Measurements from ENCODE around the gene PI4KA. TPM values are rescaled to one million over a fixed set of nuclear protein-coding genes. Genes with fewer than 3 reads are reported as not detected.

The PI4KA gene
- total RNA-seq, 2 experiments from 2014 or later = 103 to 113 TPM

DNA sequence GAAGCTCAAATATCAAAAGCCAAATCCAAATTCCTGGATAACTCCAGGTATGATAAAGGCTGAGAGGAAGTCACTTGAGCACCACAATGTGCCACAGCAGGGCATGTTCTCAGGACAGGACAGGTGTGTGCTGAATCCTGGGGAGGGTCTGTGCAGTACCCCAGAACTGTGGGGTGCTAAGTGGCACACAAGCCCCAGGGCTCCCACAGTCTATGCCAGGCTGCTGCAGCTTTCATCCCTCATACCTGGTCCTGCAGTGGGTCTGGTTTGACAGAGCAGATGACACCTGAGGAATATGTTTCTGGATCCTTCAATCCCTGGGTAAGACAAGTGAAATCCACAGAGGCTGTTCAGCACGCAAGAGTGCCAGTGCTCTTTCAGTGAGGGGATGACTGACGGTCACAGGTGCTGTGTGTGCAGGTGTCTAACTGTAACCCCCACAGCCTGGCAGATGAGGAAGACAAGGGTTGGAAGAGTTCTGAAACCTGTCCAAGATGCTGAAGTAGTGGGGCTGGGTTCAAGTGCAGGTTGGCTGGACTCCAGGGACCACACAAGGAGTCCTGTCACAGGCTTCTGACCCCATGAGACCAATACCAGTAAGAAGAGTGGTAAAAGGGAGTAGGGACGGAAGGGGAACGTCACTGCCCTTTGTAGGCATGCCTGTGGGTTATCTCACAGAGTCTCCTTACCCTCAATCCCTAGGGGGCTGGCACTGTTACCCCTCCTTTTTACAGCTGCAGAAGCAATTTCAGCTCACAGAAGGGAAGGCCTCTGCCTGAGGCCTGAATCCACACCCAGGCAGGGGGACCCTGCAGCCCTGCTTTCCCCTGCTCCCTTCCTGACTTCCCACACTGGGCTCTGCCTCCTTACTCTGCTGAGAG lies 70.6 kb downstream of the PI4KA start:
- ChIA-PET POLR2A (no interaction called here), CTCF (no interaction called here)
- Mint-ChIP-seq H3K27me3 (no peaks in the 10 kb centered on the region), H3K9me3 (no peaks in the 10 kb centered on the region), H3K4me3 (no peak overlapping the region), H3K36me3 (ENCODE audit: low read depth) (peaks cover 21% of the 10 kb centered on the region), H3K4me1 (no peaks in the 10 kb centered on the region), H3K27ac (no peak overlapping the region)
- no peak for DNase-seq

GRCh38 chr22:20787223-20787622 lies 71.4 kb downstream of the PI4KA start:
- POLR2A ChIA-PET = no interaction called here
- CTCF ChIA-PET = interaction anchor here (1.6 kb wide), 1 partner anchor 11 kb away, joined by 4 read pairs; no protein-coding TSS in a partner anchor
- Mint-ChIP-seq H3K4me1 (no peaks in the 10 kb centered on the region), H3K27ac (no peak overlapping the region), H3K27me3 (no peaks in the 10 kb centered on the region), H3K4me3 (no peak overlapping the region), H3K36me3 (ENCODE audit: low read depth) (peaks cover 14% of the 10 kb centered on the region), H3K9me3 (no peaks in the 10 kb centered on the region)
- no peak for DNase-seq

DNA sequence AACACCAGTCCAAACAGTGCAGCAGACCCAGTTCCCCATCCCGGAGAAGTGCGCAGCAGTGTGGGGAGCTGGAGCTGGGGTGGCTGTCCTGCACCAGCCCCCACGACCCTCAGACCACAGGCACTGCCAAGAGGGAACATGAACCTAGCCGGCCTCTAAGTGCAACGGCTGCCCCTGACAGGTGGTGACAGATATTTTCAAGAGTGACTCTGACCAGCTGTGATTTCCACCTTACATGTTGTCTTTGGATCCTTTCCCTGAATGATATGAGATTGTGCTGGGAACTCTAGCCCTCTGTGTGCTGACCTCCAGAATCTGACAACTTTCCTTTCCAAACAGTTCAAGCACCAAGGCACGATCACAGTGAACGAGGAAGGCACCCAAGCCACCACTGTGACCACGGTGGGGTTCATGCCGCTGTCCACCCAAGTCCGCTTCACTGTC lies 72.1 kb downstream of the PI4KA start:
- POLR2A ChIA-PET = no interaction called here
- Mint-ChIP-seq H3K27ac (no peak overlapping the region), H3K36me3 (ENCODE audit: low read depth) (peaks cover 12% of the 10 kb centered on the region), H3K4me3 (no peak overlapping the region), H3K9me3 (no peaks in the 10 kb centered on the region), H3K4me1 (peaks cover 2% of the 10 kb centered on the region), H3K27me3 (no peaks in the 10 kb centered on the region)
- CTCF ChIA-PET = interaction anchor here (1.6 kb wide), 1 partner anchor 11 kb away, joined by 4 read pairs; no protein-coding TSS in a partner anchor
- no peak for DNase-seq

- H3K4me1 Mint-ChIP-seq = peaks cover 4% of the 10 kb centered on the region
- CTCF ChIA-PET = interaction anchor here (1.6 kb wide), 1 partner anchor 12 kb away, joined by 4 read pairs; no protein-coding TSS in a partner anchor
- DNase-seq = no peak
- H3K27ac Mint-ChIP-seq = no peak overlapping the region
- H3K36me3 Mint-ChIP-seq (ENCODE audit: low read depth) = peaks cover 7% of the 10 kb centered on the region
- no peaks in the 10 kb centered on the region for H3K9me3 Mint-ChIP-seq
- no peak overlapping the region for H3K4me3 Mint-ChIP-seq
- H3K27me3 Mint-ChIP-seq = no peaks in the 10 kb centered on the region
- POLR2A ChIA-PET = no interaction called here
Measured at GRCh38 chr22:20786048-20786447, 72.6 kb downstream of the PI4KA start.

GRCh38 chr22:20785415-20785814 lies 73.2 kb downstream of the PI4KA start:
- H3K27me3 Mint-ChIP-seq = no peaks in the 10 kb centered on the region
- no peaks in the 10 kb centered on the region for H3K9me3 Mint-ChIP-seq
- no peak for DNase-seq
- peaks cover 4% of the 10 kb centered on the region for H3K4me1 Mint-ChIP-seq
- H3K4me3 Mint-ChIP-seq = no peak overlapping the region
- POLR2A ChIA-PET = no interaction called here
- peaks cover 5% of the 10 kb centered on the region for H3K36me3 Mint-ChIP-seq (ENCODE audit: low read depth)
- CTCF ChIA-PET = interaction anchor here (1.2 to 1.6 kb wide), 2 partner anchors 12 to 80 kb away, joined by 4 to 7 read pairs; no protein-coding TSS in a partner anchor
- no peak overlapping the region for H3K27ac Mint-ChIP-seq

- Mint-ChIP-seq H3K36me3 (ENCODE audit: low read depth) (peaks cover 8% of the 10 kb centered on the region), H3K4me1 (peaks cover 7% of the 10 kb centered on the region), H3K9me3 (no peaks in the 10 kb centered on the region), H3K4me3 (no peak overlapping the region), H3K27me3 (no peaks in the 10 kb centered on the region), H3K27ac (no peak overlapping the region)
- CTCF ChIA-PET = interaction anchor here (0.6 to 1.2 kb wide), 7 partner anchors 11 to 220 kb away, joined by 3 to 7 read pairs (median 3); partner anchors contain the start of gene SERPIND1
- peak; percentile 68 for DNase-seq
- POLR2A ChIA-PET = no interaction called here
Measured at GRCh38 chr22:20783844-20784723, 74.5 kb downstream of the PI4KA start.

GRCh38 chr22:20783300-20783673 lies 75.3 kb downstream of the PI4KA start:
- DNase-seq = no peak
- Mint-ChIP-seq H3K4me3 (no peak overlapping the region), H3K4me1 (peaks cover 12% of the 10 kb centered on the region), H3K9me3 (no peaks in the 10 kb centered on the region), H3K27me3 (no peaks in the 10 kb centered on the region), H3K27ac (no peak overlapping the region), H3K36me3 (ENCODE audit: low read depth) (peaks cover 8% of the 10 kb centered on the region)
- POLR2A ChIA-PET = no interaction called here
- CTCF ChIA-PET = interaction anchor here (0.6 to 1.2 kb wide), 2 partner anchors 10 to 151 kb away, joined by 3 to 5 read pairs; partner anchors contain the start of gene SERPIND1

DNA sequence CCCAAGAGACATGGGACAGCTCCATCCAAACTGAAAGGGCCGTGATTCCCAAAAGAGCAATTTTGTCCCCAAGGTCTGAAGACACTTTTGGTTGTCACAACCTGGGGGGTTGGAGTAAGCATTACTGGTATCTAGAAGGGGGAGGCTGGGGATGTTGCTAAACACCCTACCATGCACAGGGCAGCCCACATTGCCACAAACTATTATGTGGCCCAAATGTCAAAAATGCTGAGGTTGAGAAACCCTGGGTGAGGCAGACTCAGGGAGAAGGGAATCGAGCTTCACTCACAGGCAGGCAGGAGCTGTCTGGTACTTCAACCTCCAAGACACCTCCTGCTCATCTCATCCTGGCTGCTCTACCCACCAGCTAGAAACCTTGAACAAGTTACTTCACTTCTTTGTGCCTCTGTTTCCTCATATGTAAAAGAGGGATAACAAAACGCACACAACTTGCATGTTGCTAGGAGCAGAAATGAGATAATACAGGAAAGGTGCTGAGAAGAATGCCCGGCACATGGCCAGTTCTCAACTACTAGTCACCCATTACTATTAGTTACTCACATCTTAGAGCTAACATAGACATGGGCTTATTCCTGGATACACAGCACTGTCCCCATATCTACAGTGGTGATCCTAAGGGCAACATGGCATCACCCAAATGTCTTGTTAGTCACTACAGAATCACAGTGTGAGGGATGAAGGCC lies 75.9 kb downstream of the PI4KA start:
- Mint-ChIP-seq H3K9me3 (no peaks in the 10 kb centered on the region), H3K27me3 (no peaks in the 10 kb centered on the region), H3K36me3 (ENCODE audit: low read depth) (peaks cover 9% of the 10 kb centered on the region), H3K4me3 (no peak overlapping the region), H3K4me1 (peaks cover 12% of the 10 kb centered on the region), H3K27ac (no peak overlapping the region)
- ChIA-PET POLR2A (no interaction called here), CTCF (interaction anchor here (1.2 kb wide), 1 partner anchor 9 kb away, joined by 3 read pairs; the partner anchor contains the start of gene SERPIND1)
- no peak for DNase-seq

DNA sequence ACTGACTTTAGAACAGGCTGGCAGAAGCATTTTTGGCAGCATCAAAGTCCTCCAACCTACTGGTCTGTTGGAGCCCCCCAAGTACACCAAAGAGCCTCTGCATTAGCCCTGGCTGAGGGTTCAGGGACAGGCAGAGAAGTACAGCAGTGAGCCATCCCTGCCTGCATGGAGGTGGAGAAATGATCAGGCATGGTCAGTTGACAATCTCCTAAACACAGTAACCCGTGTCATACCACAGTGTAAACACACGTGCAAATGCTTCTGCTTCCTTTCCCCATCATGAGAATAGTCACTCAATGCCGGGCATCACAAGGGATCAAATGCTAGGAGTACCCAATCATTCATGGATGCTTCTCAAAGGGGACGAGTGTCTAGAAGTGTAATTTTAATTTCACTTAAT lies 76.5 kb downstream of the PI4KA start:
- H3K4me1 Mint-ChIP-seq = peaks cover 12% of the 10 kb centered on the region
- H3K4me3 Mint-ChIP-seq = no peak overlapping the region
- H3K9me3 Mint-ChIP-seq = no peaks in the 10 kb centered on the region
- ChIA-PET CTCF (no interaction called here), POLR2A (no interaction called here)
- peaks cover 9% of the 10 kb centered on the region for H3K36me3 Mint-ChIP-seq (ENCODE audit: low read depth)
- no peak overlapping the region for H3K27ac Mint-ChIP-seq
- no peaks in the 10 kb centered on the region for H3K27me3 Mint-ChIP-seq
- no peak for DNase-seq

DNA sequence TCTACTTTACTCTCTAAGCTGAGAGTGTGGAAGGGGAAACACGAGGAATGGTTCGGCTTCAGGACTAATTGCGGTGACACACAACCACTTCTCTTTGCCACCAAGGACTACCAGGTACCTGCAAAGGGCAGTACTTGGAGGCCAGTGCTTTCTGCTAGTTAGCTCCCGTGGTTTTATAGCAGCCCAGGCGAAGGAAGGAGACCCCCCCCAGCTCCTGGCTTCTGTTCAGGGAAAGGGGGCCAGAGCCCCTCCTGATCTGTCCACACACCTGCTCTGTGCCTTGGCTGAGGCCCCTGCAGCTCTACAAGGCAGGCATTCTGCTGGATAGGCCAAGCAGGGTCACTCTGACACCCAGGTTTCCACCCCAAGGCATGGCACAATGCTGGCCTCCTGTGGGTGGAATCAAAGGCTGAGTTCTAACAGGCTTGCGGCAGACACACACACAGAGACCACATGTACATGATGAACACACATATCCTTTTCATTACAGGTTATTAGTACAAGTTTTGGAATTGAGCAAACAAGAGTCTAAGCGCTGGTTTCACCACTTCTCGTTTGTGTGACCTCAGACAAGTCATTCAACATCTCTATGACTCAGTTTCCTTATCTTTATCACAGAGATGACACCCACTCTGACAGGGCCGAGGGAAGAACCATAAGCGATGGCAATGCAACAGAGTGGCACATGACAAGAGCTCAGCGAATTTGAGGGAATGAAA lies 77.2 kb downstream of the PI4KA start:
- no peak for DNase-seq
- H3K36me3 Mint-ChIP-seq (ENCODE audit: low read depth) = peaks cover 9% of the 10 kb centered on the region
- peaks cover 12% of the 10 kb centered on the region for H3K4me1 Mint-ChIP-seq
- no peak overlapping the region for H3K27ac Mint-ChIP-seq
- CTCF ChIA-PET = no interaction called here
- no peak overlapping the region for H3K4me3 Mint-ChIP-seq
- POLR2A ChIA-PET = no interaction called here
- H3K9me3 Mint-ChIP-seq = no peaks in the 10 kb centered on the region
- no peaks in the 10 kb centered on the region for H3K27me3 Mint-ChIP-seq

- CTCF ChIA-PET = no interaction called here
Measured at GRCh38 chr22:20779818-20780158, 78.8 kb downstream of the PI4KA start.

More at GRCh38 chr22:20779818-20780158, 78.8 kb downstream of the PI4KA start:
- Mint-ChIP-seq H3K27me3 (no peaks in the 10 kb centered on the region), H3K36me3 (ENCODE audit: low read depth) (peaks cover 9% of the 10 kb centered on the region), H3K4me1 (peaks cover 12% of the 10 kb centered on the region), H3K9me3 (no peaks in the 10 kb centered on the region), H3K27ac (no peak overlapping the region), H3K4me3 (no peak overlapping the region)
- POLR2A ChIA-PET = no interaction called here
- DNase-seq = no peak
